ENCODE measurements around the gene AFP.

AFP gene

GRCh38 chr4:73414936-73415271, 21.1 kb upstream of the AFP start:
- DNase-seq (ENCODE audit: low spot score) (no peak), FAIRE-seq (no peak)

GRCh38 chr4:73415807-73416238, 20.2 kb upstream of the AFP start:
- no peak for FAIRE-seq
- no peak for DNase-seq (ENCODE audit: low spot score)

GRCh38 chr4:73416423-73417087, 19.5 kb upstream of the AFP start:
- DNase-seq (ENCODE audit: low spot score) (no peak), FAIRE-seq (no peak)

GRCh38 chr4:73417342-73417741, 18.7 kb upstream of the AFP start:
- FAIRE-seq = no peak
- DNase-seq (ENCODE audit: low spot score) = no peak

- no peak for FAIRE-seq
- DNase-seq (ENCODE audit: low spot score) = no peak
Observed at GRCh38 chr4:73417973-73418372, 18.0 kb upstream of the AFP start.

GRCh38 chr4:73418677-73419076, 17.3 kb upstream of the AFP start:
- DNase-seq (ENCODE audit: low spot score) (no peak), FAIRE-seq (no peak)

GRCh38 chr4:73419106-73420038, 16.6 kb upstream of the AFP start:
- DNase-seq (ENCODE audit: low spot score) (no peak), FAIRE-seq (no peak)

GRCh38 chr4:73420615-73421014, 15.4 kb upstream of the AFP start:
- FAIRE-seq = no peak
- DNase-seq (ENCODE audit: low spot score) = no peak

DNA sequence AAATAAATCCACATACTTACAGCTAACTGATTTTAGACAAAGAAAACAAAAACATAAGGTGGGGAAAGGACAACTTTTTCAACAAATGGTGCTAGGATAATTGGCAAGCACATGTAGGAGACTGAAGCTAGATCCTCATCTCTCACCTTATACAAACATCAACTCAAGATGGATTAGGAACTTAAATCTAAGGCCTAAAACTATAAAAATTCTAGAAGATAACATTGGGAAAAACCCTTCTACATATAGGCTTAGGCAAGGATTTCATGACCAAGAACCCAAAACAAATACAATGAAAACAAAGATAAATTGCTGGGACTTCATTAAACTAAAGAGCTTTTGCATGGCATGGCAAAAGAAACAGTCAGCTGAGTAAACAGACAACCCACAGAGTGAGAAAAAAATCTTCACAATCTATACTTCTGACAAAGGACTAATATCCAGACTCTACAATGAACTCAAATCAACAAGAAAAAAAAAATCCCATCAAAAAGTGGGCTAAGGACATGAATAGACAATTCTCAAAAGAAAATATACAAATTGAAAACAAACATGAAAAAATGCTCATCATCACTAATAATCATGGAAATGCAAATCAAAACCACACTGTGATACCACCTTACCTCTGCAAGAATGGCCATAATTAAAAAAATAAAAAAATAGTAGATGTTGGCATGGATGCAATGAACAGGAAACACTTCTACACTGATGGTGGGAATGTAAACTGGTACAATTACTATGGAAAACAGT, 14.1 kb upstream of the AFP start:
- DNase-seq (ENCODE audit: low spot score) (no peak), FAIRE-seq (no peak)

DNA sequence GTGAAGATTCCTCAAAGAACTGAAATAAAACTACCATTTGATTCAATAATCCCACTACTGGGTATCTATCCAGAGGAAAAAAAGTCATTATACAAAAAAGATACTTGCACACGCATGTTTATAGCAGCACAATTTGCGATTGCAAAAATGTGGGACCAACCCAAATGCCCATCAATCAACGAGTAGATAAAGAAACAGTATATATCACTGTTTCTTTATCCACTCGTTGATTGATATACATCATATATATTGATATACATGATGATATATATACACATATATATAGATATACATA, 13.6 kb upstream of the AFP start:
- no peak for FAIRE-seq

DNA sequence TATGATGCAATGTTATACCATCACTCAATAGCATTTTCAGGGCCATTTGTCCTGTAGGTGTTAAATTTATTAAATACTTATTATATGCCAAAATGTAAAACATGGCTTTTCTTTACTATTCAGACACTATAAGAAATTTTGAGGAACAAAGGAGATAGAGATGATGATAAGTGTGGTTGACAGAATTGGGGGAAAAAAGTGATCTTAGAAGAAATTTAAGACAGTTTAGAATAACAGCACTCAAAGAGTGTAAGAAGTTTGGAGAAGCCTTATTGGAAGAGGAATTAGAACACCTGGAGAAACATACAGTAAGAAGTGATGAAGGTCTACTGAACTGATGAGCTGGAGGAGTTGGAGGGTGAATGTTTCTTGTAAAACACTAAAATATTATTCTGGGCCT, 12.8 kb upstream of the AFP start:
- no peak for FAIRE-seq
- DNase-seq (ENCODE audit: low spot score) = no peak

More for the DNA sequence above, 13.6 kb upstream of the AFP start:
- no peak for DNase-seq (ENCODE audit: low spot score)

DNA sequence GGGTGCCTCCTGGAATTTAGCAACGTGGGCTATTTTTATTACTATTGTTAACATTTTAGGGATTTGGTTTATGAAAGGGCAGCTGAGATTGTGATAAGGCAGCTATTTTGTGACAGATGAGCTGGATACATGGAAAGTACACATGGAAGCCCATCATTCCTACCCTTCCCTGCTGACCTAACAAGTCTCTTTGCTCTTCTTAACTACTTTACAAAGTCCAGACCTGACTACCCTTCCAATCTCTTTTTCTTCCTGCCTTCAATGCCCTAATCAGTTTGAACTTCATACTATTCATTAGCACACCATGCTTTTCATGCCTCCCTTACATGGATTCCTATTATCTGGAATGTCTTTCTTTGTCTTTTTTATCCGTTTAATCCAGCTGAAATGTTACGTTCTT, 9.4 kb upstream of the AFP start:
- FAIRE-seq (no peak), DNase-seq (ENCODE audit: low spot score) (no peak)

GRCh38 chr4:73429118-73429517, 6.9 kb upstream of the AFP start:
- FAIRE-seq (no peak), DNase-seq (ENCODE audit: low spot score) (no peak)

- no peak for FAIRE-seq
- DNase-seq (ENCODE audit: low spot score) = no peak
Observed at GRCh38 chr4:73429826-73430587, 6.0 kb upstream of the AFP start.

DNA sequence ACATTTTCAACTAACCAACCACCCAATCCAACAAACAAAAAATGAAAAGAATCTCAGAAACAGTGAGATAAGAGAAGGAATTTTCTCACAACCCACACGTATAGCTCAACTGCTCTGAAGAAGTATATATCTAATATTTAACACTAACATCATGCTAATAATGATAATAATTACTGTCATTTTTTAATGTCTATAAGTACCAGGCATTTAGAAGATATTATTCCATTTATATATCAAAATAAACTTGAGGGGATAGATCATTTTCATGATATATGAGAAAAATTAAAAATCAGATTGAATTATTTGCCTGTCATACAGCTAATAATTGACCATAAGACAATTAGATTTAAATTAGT, 4.2 kb upstream of the AFP start:
- FAIRE-seq = no peak

GRCh38 chr4:73432169-73433000, 3.6 kb upstream of the AFP start:
- FAIRE-seq (no peak), DNase-seq (ENCODE audit: low spot score) (no peak)

More for the DNA sequence above, 4.2 kb upstream of the AFP start:
- DNase-seq (ENCODE audit: low spot score) = no peak

GRCh38 chr4:73433140-73433539, 2.9 kb upstream of the AFP start:
- no peak for FAIRE-seq

GRCh38 chr4:73434311-73434710, 1.7 kb upstream of the AFP start:
- no peak for FAIRE-seq
- DNase-seq (ENCODE audit: low spot score) = peak; percentile 26

More at GRCh38 chr4:73433140-73433539, 2.9 kb upstream of the AFP start:
- no peak for DNase-seq (ENCODE audit: low spot score)

- DNase-seq (ENCODE audit: low spot score) (no peak), FAIRE-seq (no peak)
Observed at GRCh38 chr4:73436674-73437557, 895 bp downstream of the AFP start.

- DNase-seq (ENCODE audit: low spot score) (no peak), FAIRE-seq (no peak)
Observed at GRCh38 chr4:73437558-73437956, 1.5 kb downstream of the AFP start.
